Hippocampal formation (tissue), 2 donors: ENCODE results near the gene SLC35F4.

Experiments used
- DNase-seq, 2 donors: peaks; one replicate each; lab custom pipeline; 2025; lab: John Stamatoyannopoulos, UW

Gene SLC35F4

DNA sequence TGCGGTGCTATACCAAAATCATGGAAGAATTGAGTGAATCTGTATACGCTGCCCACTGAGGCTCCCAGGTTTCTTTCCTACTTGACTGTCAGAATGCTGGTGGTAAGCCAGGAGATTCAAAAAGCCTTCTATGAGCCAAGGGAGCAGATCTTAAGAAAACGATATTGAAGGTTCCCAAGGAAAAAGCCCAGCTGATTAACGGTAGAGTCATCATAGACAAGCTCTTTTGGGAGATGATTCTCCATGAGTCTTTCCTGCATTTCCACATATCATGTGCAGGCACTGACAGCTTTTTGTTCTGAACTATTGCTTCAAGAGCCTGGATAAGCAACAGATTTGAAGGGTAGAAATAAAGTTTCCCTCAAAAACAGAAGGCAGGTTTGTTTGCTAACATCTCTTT lies 17.5 kb downstream of the SLC35F4 start:
- DNase-seq, result no peak

DNA sequence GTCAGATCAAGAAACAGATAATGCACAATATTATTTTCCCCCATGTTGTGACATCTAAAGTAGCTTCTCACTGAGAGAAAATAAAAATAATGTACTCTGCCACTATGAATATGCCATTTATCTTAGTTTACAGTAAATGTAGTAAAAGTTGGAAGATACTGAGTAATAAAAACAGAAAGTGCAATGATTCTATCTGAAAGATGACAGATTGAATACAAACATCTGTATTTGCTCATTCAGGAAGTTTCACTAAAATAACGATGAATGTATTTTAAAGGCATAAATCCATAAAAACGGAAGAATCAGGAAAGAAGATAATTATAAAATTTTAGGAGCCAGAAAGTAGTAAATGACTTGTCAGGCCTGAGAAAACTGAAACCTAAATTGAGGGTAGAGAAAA lies 18.2 kb downstream of the SLC35F4 start:
- no peak for DNase-seq

DNA sequence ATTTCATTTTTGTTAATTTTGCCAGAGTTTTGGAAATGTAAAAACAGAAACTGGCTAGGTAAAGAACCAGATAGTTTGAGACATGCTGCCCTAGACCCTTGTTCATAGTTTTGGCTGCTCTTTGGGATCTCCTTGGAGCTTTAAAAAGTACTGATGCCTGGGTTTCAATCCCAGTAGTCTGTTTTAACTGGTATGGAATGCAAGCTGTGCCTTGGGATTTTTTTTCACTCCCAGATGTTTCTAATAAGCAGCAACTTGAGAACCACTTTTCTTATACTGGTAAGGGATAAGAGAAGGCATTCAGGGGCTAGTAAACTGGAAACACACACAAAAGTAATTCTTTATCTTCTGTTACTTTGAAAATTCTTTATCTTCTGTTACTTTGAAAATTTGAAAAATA lies 18.8 kb downstream of the SLC35F4 start:
- DNase-seq, result no peak

DNA sequence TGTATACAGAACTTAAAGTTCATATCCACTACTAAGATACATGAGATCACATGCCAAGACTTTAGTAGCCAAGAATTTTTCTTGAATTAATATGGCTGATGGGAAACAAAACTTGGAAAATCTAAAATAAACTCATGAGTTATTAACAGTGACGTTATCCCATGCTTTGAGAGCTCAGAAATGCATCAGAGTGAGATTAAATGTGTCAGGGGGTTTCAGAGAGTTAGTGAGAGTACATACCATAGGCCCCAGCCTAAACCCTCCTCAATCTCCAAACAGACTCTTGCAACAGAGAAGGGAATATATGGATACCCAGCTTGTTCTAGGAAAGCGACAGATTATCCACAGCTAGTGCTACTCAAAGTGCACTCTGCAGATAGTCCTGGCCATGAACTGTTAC lies 19.3 kb downstream of the SLC35F4 start:
- DNase-seq, result no peak

DNA sequence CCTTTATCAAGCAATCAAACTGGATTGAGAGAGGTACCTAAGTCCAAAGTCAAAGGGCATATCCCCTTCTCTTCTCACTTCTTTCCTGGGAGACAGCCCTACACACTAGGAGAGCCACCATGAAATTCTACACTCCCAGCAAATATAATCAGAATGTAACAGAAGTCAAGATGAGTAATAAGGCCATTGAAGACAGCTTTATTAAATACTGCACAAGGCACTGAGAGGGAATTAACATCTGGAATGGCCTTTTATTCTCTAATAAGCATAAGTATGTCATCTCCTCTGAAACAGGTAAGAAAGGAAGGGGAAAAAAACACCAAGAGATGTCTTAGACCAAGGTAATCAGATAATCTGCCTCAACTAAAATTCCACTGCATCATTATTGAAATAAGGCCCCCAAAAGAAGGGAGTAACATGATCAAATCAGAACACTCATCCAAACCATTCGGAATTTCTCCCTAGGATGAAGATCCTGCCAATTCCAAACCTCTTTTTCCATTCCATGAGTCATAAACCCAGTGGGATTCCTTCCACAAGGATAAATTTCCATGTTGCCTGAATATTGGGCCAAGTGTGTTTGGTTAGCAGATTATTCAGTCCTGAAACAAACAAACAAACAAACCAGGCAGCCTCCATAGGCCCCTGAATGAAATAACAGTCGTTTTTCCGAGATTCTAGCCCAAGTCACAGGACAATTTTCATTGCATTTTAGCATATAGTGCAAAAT lies 19.9 kb downstream of the SLC35F4 start:
- no peak for DNase-seq

DNA sequence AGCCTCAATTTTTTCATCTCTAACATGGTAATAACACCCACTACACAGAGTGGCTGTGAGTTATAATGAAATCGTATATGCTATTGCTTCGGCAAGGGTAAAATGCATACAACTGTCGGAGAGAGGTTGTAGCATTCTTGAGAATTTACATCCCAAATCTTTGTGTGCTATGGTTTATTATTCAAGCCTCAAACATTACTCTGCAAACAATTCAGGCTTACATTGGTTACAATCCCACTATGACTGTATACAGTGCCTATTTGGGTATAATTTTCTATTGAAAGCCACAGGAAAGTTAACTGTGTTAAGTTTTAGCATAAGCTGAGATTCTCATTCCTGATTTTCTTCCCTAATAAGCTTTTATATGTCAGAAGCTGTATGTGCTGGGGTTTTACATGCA lies 20.6 kb downstream of the SLC35F4 start:
- DNase-seq, result no peak

DNA sequence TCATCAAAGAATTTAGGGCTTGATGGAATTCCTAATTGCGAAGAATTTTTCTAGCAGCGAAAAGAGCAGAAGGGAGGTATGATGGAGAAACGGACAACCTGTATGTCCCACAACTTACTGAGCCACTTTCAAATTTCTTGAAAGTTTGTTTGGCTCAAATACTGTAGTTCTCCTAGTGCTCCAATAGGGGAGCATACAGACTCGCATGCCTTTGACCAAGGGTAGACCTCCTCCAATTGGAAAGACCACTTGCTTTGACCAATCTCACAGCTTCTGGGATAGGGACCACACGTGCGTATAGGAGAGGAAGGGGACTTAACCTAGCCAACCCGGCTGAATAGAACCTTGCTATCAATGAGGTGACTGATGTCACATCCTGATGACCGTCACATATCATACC lies 28.6 kb downstream of the SLC35F4 start:
- no peak for DNase-seq

DNA sequence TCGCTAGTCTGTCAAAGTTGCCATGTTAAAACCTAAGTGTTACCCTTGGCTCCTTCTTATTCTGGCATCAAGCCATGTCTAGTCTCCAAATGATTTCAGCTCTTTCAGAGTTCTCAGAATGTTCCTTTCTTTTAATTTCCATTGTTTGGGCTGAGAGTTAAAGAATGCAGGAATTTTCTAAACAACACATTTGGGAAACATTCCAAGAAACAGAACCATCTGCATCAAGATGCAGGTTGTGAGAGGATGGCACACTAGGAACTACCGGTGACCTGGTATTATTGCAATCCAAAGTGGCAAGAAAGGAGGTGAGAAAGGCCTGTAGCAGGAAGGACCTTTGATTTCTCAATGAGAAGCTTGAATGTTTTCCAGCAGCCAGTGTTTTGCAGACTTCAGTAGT lies 30.1 kb downstream of the SLC35F4 start:
- DNase-seq, result no peak

DNA sequence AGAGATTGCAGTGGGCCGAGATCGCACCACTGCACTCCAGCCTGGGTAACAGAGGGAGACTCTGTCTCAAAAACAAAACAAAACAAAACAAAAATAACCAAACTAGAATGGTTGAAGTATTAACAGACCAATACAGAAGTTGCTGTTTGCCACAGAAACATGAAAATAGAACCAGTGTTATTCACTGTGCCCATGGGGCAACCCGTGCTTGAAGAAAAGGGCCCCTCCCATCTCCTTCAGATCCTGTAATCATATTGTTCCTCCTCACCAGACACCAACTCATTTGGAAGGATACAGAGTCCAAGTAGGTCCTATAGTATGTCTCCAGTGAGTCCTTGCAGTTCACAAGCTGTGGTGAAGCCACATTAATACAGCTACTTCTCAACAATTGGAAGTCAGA lies 30.9 kb downstream of the SLC35F4 start:
- no peak for DNase-seq

DNA sequence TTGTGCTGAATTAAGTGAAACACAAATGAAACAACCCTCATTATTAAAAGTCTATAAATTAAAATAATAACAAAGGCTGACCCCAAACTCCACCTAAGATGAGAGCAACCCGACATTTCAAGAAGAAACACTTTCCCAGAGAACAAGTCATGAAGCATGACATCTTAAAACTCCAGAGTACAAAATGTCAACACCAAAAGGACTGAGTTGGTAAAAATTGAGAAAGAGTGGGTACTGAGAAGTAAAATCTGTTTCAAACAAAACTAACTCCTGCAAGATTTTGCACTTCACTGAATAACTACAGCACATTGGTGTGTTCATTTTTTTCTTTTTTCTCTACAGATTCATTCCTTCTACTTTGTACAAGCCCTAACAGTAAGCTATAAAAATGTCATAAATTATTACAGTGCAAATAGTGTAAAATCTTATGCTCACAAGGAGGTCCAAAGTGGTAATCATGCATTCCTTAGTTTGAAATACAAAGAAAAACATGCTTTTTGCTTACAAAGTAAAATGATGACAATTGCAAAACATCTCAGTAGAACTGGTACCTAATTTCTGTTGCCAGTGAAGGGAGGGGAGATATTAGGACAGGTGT lies 31.8 kb downstream of the SLC35F4 start:
- no peak for DNase-seq

DNA sequence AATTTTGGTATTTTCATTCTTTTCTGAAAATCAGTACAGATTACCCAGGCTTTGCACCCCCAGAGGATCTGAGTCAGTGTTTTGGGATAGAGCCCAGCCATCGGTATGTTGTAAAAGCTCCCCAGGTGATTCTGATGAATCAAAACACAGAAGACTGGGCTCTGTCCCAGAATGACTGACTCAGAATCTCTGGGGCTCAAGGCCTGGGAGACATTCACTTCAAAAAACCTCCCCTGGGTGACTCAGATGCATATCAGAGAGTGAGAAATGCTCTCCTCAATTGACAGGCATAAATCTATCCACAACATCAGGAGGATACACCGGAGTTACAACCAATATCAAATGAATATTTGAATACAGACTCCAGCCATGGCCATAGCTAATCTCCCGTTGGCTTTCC lies 32.6 kb downstream of the SLC35F4 start:
- DNase-seq, result no peak

DNA sequence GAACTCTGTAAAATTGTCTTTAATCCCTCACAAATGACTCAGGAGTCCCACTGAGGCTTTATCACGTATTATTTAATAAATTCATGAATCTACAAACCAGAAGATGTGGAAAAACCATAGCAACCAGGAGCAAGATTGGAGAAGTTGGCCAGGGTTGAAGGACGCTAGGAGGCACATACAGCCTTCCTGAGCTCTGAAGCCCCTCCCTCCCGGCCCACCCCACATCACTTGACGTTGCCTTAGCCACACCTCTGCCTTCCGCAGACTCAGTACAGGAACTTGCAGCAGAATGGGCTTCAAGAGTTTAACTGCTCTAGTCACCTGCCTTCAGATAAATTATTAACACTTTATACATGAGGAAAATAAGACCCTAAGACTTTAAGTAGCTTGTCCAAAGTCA lies 33.9 kb downstream of the SLC35F4 start:
- DNase-seq, result no peak

DNA sequence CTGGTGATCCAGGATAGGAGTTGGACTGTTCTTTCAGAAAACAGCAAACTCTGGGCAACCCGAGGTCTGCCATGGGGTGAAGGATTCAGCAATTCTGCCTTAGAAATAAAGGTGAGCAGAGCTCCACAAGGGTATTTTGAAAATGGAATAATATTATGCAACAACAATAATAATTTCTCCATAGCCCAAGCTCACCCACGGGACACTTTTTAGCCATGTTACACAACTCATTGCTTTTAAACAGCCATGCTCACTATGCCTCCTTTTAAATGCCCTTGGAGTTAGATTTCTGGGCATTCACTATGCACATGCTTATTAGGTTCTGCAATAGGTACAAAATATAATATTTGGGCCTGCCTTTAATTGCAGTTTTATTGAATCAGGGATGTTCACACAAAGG lies 37.2 kb downstream of the SLC35F4 start:
- DNase-seq, result no peak

DNA sequence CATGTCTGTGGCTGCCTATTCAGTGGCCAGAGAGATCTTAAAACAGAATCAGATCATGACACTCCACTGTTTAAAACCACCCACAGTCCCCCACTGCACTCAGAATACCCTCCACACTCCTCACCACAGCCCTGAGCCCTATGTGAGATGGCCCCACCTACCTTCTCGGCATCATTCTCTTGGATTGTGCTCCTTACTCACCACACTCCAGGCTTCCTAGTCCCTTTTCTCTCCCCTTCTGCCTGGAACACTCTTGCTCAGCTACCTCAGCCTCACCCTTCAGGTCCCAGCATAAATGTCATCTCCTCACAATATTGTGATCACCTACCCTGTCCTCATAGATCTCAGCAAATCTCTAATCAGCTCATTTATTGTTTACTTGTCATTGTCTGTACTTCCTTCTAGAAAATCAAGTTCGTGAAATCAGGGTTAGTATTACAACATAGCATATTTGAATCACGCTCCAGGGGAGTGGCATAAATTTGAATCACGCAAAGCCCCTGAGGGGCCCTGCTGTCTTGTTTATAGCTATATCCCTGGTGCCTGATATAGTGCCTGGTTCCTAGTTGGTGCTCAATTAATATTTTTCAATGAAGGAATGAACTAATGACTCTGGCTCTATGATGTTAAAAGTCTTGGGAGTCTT lies 42.8 kb downstream of the SLC35F4 start:
- DNase-seq, result no peak

DNA sequence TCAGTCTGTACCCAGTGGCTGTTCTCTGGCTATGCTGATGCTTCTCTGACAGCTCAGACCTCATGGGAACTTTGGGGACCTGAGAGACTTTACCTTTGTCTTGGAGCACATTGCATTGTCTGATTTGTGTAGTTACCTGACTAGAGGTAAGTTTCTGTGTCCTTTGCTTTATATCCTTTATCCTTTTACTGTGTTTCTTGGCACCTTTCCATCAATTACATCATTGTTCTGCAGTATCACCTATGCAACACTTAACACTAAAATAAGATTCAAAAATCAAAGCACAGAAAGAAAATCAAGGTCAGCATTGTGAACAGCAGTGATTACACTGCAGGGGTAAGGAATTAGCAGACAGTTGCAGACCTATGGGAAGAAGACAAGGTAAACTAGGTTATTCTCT lies 43.8 kb downstream of the SLC35F4 start:
- DNase-seq, result no peak

DNA sequence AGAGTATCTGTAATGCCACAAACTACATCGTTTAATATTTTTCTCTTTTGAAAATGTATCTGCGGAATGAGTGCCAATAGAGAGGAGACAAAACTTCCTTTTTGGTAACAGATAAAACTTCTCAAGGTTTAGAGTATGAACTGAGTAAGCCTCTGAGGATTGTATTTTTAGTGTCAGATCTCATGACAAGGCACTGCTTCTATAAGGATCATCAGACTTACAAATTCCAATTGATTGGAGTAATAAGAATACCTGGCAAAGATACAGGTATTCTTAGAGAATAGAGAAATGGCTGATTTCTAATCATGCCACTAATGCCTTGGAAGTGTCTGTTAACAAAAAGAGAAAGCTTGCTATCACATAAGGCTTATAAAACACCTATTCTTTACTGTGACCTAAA lies 45.3 kb downstream of the SLC35F4 start:
- no peak for DNase-seq

DNA sequence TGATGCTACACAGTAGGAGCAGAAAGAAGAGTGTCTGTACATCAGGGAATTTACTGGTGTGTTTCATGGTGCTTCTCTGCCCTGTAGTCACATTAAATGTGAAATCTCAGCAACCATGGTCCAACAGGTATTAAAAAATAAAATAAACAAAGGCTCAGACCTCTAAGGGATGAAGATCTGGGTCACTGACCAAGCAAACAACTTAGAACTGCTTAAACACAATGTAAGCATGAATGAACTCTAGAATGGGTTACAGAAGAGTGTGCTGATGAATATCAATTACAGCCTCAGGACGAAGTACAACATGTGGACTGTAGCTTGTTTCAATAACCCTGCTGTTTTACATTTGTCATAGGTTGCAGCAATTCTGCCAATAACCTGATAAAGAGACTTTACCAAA lies 47.4 kb downstream of the SLC35F4 start:
- DNase-seq, result no peak

DNA sequence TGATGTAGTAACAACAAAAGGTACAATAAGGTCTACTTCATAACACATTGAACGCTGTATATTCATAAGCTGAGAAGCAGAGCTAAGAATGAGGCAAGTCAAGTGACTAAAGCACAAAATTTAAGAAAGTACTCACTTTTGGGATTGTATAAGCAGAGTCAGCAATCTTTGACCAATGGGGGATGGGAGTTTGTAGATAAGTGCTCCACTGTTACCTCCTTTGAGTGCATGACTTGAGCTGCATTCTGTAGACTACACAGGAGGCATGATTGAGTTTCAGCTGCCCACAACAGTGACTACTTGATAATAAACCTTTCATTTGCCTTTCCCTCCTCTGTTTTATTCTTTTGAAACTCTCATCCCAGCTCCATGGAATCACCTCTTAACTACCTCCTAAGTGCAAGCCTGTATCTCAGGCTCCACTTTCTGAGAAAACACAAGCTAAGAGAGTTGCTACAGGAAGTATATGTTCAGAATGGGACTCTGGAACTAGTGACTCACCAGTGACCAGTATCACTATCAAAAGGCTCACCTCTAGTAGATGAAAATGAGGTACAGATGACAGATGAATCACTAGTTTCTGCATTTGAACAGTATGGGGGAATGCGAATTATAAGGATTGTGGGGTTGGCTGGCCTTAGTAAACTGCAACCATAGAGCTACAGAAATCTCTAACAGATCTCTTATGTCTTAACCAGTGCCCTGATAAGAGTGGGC lies 49.2 kb downstream of the SLC35F4 start:
- no peak for DNase-seq

DNA sequence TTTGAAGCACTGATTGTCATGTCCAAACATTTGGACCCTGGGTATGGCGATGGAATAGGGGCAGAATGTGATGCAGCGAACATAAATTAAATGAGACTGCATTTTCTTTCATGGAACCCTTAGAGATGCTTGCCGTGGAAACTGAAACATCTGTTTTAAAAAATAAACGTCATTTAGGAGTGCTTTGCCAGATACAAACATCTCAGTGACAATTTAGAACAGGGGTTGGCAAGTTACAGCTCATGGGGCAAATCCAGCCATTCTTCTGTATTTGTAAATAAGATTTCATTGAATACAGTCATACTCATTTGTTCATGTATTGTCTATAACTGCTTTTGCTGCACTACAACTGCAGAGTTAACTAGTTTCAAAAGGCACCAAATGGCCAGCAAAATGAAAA lies 51.2 kb downstream of the SLC35F4 start:
- DNase-seq, result no peak

DNA sequence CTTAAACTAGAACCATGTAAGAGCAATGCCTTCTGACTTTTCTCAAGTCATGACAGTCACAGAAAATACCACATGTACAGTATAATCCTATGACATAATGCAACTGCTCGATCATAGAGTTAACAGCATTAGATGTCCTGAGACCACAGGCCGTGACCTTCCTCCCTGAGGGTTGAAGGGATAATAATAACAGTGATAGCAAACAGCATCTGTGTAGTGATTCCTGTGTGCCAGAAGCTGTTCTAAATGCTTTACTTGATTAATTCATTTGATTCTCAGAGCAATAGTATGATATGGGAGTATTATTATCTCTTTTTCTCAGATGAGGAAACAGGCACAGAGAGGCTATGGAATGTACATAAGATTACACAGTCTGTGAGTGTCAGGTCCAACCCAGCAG lies 53.2 kb downstream of the SLC35F4 start:
- no peak for DNase-seq

DNA sequence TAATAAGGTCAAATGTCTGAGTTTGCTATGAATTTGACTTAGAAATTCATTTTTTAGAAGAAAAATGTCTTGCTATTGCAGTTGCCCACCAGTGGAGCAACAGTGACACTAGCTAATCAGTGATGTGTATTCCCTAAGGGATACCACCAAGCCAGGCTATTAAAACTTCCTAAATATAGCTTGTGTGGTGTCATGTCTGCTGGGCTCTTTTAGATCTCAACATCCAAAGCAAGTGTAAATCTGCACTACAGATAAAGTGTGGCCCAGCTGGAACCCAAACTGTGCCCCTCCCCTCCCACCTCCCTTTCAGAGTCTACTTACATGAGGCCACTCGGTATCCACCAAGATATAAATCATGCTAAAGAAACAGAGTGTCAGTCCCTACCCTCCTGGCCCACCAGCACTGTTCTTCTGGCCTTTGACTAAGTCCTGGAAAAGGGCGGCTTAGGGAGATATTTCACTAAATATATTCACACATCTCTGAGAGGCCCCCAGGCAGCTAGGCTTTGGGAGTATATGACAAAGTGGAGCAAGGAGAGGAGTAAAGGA lies 53.8 kb downstream of the SLC35F4 start:
- DNase-seq, result no peak

DNA sequence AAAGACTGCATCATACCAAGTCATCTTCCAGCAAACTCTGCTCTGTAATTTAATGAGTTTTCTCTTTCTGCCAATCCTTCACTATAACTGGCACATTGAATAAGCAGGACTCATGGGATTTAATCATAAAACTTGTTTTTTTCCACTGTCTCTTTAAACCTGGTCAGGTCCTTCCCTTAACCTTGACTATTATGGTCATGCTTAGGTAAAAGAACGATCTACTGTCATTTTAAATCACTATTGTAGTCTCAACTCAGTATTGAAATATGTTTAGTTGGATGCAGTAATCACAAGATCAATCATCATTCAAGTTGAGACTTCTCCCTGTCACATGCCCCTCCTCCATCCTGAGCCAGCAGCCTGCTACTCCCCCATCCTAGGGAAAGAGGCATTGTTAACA lies 56.1 kb downstream of the SLC35F4 start:
- no peak for DNase-seq

DNA sequence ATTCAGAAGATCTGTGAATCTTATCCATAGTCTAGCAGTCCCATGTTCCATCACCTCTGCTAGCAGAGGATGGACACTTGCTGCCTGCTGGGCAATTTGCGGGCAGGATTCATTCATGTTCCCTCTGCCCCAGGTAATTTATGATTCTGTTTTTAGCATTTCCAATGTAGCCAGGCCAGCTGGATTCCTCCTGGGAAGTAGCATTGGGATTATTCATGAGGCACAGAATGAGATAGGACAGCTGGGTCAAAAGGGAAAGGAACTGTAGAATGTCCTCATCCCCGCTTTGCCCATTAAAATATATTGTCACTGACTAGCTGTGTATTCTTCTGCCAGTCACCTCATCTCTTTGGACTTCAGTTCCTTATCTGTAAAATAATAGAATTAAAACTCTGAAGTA lies 68.7 kb downstream of the SLC35F4 start:
- no peak for DNase-seq
